IPS-NIHi7 (cell line): ENCODE results near the gene BNIP5.

Experiments used
- DNase-seq: peaks from one replicate; pipeline ENCODE4 v3.0.0; 2012; ENCODE audit warnings: mixed read lengths; ENCODE audit errors: extremely low spot score

Gene BNIP5, protein sequence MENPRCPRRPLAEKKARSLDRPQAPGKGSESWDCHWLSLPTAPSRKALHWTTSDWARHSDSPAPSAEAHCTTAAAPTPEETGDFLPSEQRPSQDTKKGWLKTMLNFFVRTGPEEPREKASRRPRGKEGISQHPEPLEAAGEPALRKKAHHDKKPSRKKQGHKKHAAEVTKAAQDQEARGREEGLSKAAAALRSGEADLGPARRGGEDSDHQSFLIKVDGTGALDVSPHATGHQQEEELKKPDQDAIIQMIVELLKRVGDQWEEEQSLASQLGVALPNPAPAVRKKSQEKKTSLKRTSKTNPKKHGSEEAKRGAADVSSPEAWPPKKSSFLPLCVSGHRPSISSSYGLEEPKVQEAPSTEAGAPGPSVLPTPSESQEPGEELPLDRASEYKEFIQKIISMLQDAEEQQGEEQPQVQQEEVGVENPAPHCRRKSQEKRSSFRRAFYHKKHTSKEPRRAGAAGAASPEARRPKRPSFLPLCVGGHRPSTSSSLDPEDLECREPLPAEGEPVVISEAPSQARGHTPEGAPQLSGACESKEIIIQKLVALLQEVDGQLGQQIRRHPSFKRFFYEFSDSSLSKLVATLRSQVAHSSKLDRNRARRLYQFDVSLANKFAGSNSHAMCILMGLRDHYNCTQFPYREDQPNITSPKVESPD

DNA sequence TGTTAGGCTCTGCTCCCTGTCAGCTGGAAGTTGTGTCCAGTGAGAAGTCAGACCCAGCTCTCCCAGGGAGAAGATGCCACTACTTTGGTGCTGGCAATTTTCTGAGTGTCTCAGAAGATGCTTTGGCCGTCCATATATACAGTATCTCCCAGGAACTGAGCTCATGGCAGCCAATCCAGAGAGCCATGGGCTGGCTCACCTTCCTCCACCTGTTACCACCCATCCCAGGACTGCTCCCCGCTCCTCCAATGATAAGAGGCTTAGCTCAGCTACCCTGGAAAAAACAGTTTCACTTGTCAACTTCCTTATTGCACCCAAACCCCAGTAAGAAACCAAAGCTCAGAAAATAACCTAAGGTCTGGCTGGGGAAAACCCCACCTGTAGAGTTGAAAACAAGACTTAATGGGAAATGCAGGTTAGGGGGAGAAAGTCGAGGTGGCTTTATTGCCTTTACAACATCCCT is at the start of gene BNIP5:
Gene BNIP5, minus strand, starts transcription at position 110 of the 463 bp plus-strand sequence. CDS start 6,198 bp downstream, outside the sequence.
- no peak for DNase-seq

GRCh38 chr6:36384095-36384494 is 47.4 kb upstream of the BNIP5 start:
- no peak for DNase-seq

- DNase-seq, result no peak
These were observed 46.9 kb upstream of the BNIP5 start for GRCh38 chr6:36383606-36384005.

DNA sequence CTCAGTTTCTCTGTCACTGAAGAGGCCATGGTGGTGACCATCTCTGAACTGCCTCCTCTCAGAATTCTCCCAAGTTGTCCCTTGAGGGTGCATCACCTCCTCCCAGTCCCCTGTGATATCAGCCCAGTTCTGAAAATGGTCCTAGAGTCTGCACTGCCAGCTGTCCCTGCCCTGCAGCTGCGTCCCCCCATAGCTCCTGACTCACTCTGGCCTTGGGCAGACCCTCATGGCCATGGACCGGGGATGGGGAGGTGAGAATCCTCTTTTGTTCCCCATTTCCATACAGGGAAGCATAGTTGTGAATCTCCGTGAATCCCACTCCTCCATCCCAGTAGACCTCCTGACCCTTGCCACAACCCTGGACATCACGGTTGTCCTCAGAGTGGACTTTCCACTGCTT is 46.3 kb upstream of the BNIP5 start:
- no peak for DNase-seq

DNA sequence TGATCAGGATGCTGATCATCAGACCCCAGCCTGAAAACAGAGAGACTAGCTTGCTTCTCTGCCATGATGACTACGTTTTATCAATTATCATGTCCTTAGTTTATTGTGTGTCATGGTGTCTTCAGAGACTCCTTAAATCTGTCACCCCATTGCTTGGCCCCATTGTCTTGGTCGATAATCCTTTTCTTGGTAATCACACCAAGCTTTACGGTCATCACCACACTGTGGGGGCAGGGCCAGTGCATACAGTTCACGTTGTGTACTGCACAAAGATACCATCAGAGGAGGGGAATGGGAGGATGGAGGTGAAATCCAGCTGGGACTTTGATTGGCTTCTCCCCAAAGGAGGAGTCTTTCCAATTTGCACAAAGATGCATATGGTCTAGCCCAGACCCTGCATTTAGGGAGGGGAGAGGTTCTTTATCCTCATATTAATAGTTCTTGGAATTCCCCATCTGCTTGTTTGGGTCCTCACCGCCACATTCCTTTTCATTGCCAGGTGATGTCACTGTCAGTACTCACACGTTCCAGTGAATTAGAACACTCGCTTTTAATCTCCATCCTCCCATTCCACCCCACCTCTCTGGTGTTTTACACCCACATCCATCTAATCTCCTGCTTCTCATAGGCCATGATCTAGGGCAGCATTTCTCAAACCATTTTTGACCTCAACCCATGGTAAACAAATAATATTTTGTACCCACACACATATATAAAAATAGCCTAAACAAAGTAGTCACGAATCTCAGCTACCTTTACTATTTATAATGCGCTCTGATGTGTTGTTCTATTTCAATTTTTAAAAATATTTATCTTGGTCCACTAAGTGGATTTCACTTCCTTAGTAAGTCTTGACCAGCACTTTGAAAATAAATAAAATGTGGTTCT is 45.1 kb upstream of the BNIP5 start:
- DNase-seq, result no peak

DNA sequence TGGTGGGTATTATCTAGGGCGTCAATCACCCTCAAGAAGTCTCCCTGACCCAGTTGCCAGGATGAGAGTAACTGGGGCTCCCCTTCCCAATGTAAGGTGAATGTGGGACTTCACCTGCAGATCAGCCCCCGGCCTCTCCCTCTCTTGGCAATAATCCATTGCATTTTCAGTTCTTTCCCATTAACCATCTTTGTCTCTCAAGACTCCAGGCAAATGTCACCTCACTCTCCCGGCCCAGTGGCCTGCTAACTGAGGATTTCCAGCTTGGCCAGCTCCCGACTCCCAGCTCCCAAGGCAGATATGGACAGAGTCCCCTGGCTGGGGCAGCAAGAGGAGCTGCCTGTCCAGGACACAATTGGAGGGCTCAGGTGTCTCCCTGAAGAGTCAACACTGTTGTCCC is 43.5 kb upstream of the BNIP5 start:
- DNase-seq, result no peak

DNA sequence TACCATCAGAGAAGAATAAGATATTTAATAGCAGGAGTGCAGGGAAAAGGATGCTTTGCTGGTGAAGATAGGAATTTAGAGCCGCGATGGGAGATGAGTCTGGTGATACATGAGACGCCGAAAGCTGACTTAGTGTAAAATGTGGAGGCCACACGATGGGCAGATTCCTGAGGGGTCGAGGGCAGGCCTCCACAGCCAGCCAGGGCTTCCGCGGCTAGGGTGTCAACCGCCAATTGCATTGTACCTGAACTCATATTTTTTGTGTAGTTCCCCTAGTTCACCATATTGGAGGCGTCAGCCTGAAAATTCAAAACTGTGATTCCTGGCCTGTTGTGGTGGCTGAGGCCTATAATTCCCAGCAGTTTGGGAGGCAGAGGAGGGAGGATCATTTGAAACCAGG is 42.2 kb upstream of the BNIP5 start:
- no peak for DNase-seq

DNA sequence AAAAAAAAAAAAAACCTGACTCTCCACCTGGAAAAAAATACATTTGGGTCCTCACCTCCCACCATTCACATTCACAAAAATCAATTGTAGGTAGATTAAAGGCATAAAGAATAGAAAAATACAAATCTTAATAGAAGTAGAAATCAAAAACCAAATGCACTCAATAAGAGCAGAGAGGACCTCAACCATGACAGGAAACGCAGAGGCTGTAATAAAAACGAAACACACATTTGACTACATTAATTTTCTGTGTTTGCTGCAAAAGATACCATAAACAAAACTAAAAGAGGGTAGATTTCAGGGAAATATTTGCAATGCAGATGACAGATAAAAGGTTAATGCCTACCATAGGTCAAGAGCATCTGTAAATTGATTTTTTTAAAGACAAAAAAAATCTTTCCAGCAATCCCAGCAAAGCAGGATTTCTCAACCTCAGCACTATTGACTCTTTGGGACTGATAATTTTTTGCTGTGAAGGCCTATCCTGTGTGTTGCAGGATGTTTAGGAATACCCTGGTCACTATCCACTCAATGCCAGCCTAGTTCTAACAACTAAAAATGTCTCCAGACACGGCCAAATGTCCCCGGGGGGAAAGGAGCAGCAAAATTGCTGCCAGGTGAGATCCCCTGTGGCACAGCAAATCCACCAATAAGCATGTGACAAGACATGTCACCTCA is 41.7 kb upstream of the BNIP5 start:
- DNase-seq, result no peak

DNA sequence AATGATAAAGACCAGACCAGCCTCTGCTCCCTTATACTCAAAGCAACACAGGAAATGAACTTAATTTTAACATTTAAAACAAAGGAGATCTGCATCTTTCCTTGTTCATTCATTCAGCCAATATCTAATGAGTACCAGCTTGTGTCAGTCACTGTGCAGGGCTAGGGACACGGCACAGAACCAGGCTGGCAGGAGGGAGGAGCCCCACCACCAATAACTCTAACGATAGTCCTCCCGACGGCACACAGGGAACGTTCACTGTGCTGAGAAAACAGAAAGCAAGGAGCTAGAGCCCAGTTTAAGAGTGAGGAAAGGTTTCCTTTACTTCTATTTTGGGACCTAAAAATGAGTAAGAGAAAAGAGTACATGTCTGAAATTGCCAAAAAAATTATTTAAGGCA is 40.9 kb upstream of the BNIP5 start:
- DNase-seq, result no peak

GRCh38 chr6:36376742-36377141 is 40.1 kb upstream of the BNIP5 start:
- no peak for DNase-seq

DNA sequence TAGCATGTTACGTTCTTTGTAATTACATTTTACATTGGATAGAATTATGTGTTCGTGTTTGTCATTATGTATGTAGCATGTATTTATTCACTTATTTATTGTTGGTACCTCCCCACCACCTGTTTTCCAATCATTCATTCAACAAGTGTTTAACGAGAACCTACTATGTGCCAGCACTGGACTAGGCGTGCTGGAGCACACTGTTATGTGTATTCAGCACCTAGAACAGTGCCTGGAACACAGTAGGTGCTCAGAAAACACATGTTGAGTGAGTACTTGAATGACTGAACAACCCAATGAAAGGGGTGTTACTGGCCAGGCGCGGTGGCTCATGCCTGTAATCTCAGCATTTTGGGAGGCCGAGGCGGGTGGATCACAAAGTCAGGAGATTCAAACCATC is 39.5 kb upstream of the BNIP5 start:
- no peak for DNase-seq

GRCh38 chr6:36375644-36376155 is 39.0 kb upstream of the BNIP5 start:
- no peak for DNase-seq

- DNase-seq, result no peak
These were observed 38.3 kb upstream of the BNIP5 start for GRCh38 chr6:36374972-36375371.

- no peak for DNase-seq
These were observed 37.5 kb upstream of the BNIP5 start for GRCh38 chr6:36374194-36374593.

GRCh38 chr6:36373368-36374019 is 36.8 kb upstream of the BNIP5 start:
- no peak for DNase-seq

GRCh38 chr6:36372088-36372487 is 35.4 kb upstream of the BNIP5 start:
- DNase-seq, result no peak

DNA sequence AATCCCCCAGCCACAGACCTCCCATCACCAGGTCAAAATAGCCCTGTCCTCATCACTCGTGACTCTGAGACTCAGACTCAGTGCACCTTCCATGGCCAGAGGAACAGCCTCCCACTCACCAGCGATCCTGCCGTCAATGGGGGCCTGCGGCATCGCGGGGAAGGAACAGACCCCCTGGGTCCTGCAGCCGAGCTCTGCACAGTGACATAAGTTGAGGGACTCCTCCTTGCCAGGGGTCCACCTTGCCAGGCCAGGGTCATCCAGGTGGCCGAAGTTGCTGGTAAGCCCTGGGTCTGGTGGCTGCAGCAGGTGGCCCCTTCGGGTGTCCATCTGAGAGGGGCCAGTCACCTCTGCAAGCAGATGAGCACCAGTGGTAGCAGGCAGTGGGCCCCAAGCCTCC is 34.5 kb upstream of the BNIP5 start:
- no peak for DNase-seq

- DNase-seq, result no peak
These were observed 34.0 kb upstream of the BNIP5 start for GRCh38 chr6:36370638-36371037.

GRCh38 chr6:36368921-36369865 is 32.5 kb upstream of the BNIP5 start:
- DNase-seq, result no peak

DNA sequence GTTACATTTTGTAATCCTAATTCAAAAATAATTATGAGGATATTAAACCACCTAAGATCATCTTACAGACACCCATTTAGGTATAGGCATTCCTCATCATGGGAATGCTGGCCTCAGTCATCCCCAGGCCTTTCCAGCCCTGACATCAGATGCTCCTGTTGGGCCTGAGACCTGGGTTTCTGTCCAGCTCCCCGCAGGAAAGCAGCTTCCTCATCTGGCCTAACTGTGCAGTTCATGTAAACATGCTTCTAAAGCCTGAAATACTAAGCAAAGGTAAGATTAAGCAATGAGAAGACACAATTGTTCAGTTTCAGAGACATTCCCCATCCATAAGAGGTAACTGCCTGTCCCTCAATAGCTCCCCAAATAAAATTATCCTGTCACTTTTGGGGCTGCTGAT is 31.7 kb upstream of the BNIP5 start:
- DNase-seq, result no peak
